ENCODE data around the gene ICAM3.

Gene ICAM3

DNA sequence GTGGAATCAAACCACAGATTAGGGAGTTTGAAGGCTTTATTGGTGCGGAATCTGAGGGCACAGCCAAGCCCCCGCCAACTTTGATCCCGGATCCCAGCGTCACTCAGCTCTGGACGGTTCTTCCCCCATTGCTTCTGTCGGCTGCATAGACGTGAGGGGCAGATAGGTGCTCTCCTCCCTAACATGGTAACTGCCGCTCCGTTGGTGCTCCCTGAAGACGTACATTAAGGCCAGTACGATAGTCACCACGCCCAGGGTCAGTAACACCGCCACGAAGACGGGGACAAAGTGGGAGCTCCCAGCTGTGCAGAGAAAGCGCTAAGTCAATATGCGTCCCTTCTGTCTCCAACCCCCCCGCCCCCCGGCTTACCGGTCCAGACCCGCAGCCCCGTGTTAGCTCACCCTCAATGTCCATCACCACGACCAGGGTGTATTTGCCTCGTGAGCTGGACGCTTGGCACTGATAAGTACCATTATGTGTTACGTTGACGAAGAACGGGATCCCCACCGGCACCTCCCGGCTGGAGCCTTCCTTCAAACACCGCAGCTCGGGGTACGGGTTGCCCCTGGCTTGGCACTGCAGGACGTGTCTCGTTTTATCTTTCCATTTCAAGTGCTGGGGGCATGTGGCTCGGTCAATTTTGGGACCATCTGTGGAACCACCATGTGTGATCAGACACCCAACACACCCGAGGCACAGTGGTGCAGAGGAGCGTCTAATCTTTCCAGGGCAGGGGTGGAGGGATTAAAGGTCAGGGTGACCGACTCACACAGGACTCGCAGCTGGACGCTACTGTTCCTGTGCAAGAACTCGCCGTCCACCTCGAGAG lies 5.5 kb downstream of the ICAM3 start:
- H3K4me1 ChIP-seq = peaks cover 0 to 30% (median 25%) of the 10 kb centered on the region in 4 donors
- no peaks in the 10 kb centered on the region for H3K27me3 ChIP-seq
- H3K9me3 ChIP-seq = no peaks in the 10 kb centered on the region
- H3K27ac ChIP-seq = peak overlapping the region; percentile 80 to 81
- DNase-seq = no peak
- TF ChIP-seq, protein P1, sequence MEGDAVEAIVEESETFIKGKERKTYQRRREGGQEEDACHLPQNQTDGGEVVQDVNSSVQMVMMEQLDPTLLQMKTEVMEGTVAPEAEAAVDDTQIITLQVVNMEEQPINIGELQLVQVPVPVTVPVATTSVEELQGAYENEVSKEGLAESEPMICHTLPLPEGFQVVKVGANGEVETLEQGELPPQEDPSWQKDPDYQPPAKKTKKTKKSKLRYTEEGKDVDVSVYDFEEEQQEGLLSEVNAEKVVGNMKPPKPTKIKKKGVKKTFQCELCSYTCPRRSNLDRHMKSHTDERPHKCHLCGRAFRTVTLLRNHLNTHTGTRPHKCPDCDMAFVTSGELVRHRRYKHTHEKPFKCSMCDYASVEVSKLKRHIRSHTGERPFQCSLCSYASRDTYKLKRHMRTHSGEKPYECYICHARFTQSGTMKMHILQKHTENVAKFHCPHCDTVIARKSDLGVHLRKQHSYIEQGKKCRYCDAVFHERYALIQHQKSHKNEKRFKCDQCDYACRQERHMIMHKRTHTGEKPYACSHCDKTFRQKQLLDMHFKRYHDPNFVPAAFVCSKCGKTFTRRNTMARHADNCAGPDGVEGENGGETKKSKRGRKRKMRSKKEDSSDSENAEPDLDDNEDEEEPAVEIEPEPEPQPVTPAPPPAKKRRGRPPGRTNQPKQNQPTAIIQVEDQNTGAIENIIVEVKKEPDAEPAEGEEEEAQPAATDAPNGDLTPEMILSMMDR (IDR thresholded peaks at IDR 0.05) = no peak
- H3K4me3 ChIP-seq = peak overlapping the region; percentile 65
- intact Hi-C loops (cut with DNase I; ENCODE audit: low total_unique reads) = loop anchor here (5.0 kb wide), 1 partner anchor 48 kb away; the partner anchor contains the start of gene TYK2
- H3K36me3 ChIP-seq = peaks cover 8 to 19% (median 9%) of the 10 kb centered on the region in 3 donors

DNA sequence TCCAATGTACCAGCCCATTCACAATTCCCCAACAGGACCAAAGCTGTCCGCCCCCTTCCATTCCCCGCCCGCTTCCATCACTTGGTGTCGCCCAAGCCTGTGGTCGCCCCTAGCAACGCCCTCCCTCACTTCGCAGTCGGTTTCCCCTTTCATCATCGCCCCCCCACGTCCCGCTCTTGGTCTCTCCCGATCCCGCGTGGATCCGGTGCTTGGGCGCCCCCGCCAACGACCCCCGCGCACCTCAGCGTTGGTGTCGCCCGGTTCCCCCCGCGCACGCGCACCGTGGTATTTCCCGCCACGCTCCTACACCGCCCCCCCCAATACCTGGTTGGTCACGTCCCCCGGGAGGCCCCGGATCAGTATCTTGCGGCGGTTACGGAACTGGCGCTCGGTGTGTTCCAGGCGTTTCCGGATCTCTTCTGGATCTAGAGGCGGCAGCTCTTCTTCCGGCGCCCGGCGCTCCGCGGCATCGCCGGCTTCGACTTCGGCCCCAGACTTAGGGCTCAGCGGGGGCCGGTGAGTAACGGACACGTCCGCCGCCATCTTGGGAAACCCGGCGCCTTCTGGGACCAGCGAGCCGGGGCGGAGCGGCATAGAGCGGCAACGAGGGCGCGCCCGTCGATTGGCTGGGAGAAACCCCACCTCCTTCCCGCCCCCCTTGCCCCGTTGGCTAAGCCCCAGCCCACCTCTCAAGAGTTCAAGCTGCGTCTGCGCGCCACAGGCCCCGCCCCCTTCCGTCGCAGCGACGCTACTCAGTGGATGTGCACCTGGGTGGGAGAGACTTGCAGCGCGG lies 6.3 kb downstream of the ICAM3 start, which contains the start of gene RAVER1:
RAVER1 (minus strand) TSS at position 565 of the 793 bp plus-strand sequence; CDS start at position 543, 22 bp downstream.
- peaks cover 16 to 27% (median 17%) of the 10 kb centered on the region in 3 donors for H3K36me3 ChIP-seq
- peak within 1 kb of the TSS; percentile 80 to 81 for H3K27ac ChIP-seq
- no peaks in the 10 kb centered on the region for H3K27me3 ChIP-seq
- intact Hi-C loops (cut with DNase I; ENCODE audit: low total_unique reads) = loop anchor here (5.0 kb wide), 1 partner anchor 49 kb away; the partner anchor contains the start of gene TYK2
- TF ChIP-seq, protein P1 (IDR thresholded peaks at IDR 0.05) = no peak
- H3K4me3 ChIP-seq = peak within 1 kb of the TSS; percentile 65
- peak; percentile 96 to 99 for DNase-seq
- H3K9me3 ChIP-seq = no peaks in the 10 kb centered on the region
- H3K4me1 ChIP-seq = peaks cover 0 to 30% (median 25%) of the 10 kb centered on the region in 4 donors

DNA sequence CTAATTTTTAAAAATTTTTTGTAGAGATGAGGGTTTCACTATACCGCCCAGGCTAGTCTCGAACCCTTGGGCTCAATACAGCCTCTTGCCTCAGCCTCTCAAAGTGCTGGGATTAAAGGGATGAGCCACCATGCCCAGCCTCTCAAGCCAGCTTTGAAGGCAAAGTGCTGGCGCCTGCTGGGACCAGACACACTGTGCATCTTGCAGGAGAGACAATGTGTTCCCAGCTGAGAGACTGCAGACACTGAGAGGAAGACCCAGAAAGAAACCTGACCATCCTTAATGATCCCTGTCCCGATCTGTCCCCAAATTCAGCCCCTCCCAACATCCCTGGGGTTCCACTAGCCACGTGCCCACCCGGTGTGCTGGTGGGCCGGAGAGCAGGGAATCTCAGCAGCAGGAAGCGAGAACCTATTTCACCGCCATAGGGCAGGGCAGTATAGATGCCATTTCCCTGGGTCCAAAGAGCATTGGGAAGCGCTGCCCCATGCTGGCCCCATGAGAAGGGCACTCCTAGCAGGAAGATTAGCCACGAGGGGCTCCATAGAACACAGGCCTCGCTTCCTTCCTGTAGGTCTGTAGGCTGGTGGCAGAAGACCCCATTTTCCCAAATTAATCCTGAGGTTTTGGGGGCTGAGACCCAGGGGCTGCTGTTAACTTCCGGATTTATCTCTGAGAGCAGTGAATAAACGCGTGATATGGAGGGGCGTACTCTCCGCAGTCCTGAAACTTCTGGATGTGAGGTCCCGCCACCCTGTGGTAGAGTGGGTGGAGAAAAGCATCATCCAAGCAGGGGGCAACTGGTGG lies 7.1 kb downstream of the ICAM3 start:
- H3K36me3 ChIP-seq = peaks cover 24 to 35% (median 25%) of the 10 kb centered on the region in 3 donors
- no peak for DNase-seq
- peak overlapping the region; percentile 65 for H3K4me3 ChIP-seq
- no peaks in the 10 kb centered on the region for H3K9me3 ChIP-seq
- H3K27me3 ChIP-seq = no peaks in the 10 kb centered on the region
- intact Hi-C loops (cut with DNase I; ENCODE audit: low total_unique reads) = loop anchor here (5.0 kb wide), 1 partner anchor 50 kb away; the partner anchor contains the start of gene TYK2
- peak overlapping the region; percentile 80 to 81 for H3K27ac ChIP-seq
- H3K4me1 ChIP-seq = peaks cover 0 to 30% (median 25%) of the 10 kb centered on the region in 4 donors
- TF ChIP-seq, protein P1 (IDR thresholded peaks at IDR 0.05) = no peak

DNA sequence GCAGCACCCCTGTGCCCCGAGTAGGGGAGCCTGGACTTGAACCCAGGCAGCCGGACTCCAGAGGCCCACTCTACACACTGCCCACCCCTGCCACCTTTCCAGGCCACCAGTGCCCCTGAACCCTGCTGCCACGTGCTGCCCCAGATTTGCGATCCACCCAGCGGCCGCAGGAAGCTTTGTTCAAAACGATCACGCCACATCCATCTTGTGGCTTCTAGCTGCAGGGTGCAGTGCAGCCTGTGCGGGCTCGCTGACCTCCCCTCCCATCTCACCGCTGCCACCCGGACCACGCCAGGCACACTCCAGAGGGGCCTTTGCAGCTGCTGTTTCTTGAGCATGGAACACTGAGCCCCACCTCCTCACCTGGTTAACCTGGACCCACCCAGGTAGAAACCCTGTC lies 9.9 kb downstream of the ICAM3 start:
- Histone ChIP-seq H3K27ac (no peak overlapping the region), H3K9me3 (no peaks in the 10 kb centered on the region), H3K27me3 (no peaks in the 10 kb centered on the region), H3K4me1 (peaks cover 0 to 23% (median 20%) of the 10 kb centered on the region in 4 donors), H3K4me3 (no peak overlapping the region), H3K36me3 (peaks cover 51 to 63% (median 52%) of the 10 kb centered on the region in 3 donors)
- intact Hi-C loops (cut with DNase I; ENCODE audit: low total_unique reads) = no loop called here
- TF ChIP-seq, protein P1 (IDR thresholded peaks at IDR 0.05) = no peak
- DNase-seq = no peak
